HepG2 (cell line): Measurements from ENCODE around the gene TCF7L2. TPM values are rescaled to one million over a fixed set of nuclear protein-coding genes. Genes with fewer than 3 reads are reported as not detected.

ENCODE experiments used
- ARNT2 ChIP-seq: sonication (generic); formaldehyde crosslinking; IDR thresholded peaks from 2 replicates; pipeline ENCODE4 v1.8.0; 2022; ENCODE audit warnings: mild to moderate bottlenecking, low read depth, missing genetic modification reagents, moderate library complexity
- EHMT2 ChIP-seq: fragments of 200-600 bp; sonication (generic); IDR thresholded peaks from 2 replicates; pipeline ENCODE4 v1.7.0; 2017; ENCODE audit warnings: antibody characterized with exemption, low read depth, low read length, borderline replicate concordance
- FOXM1 ChIP-seq: sonication (generic); formaldehyde crosslinking; IDR thresholded peaks from 2 replicates; pipeline ENCODE4 v1.5.0; 2020; ENCODE audit warnings: missing genetic modification reagents
- KLF9 ChIP-seq: IDR thresholded peaks from 2 replicates; pipeline ENCODE4 v1.6.1; 2016; ENCODE audit warnings: low read depth
- NFYB ChIP-seq: sonication (generic); formaldehyde crosslinking; IDR thresholded peaks from 2 replicates; pipeline ENCODE4 v1.4.0; 2020; ENCODE audit warnings: missing genetic modification reagents
- PHF8 ChIP-seq: sonication (generic); formaldehyde crosslinking; IDR thresholded peaks from 2 replicates; pipeline ENCODE4 v1.5.0; 2020; ENCODE audit warnings: missing genetic modification reagents
- POGZ ChIP-seq: sonication (generic); formaldehyde crosslinking; IDR thresholded peaks from 2 replicates; pipeline ENCODE4 v1.4.0; 2020; ENCODE audit warnings: mild to moderate bottlenecking, missing genetic modification reagents
- SIN3B ChIP-seq: fragments of 150-350 bp; IDR thresholded peaks from 2 replicates; pipeline ENCODE4 v1.6.1; 2014; ENCODE audit warnings: low read length
- ZFP36L1 ChIP-seq: sonication (generic); formaldehyde crosslinking; IDR thresholded peaks from 2 replicates; pipeline ENCODE4 v1.8.0; 2022; ENCODE audit warnings: mild to moderate bottlenecking, missing genetic modification reagents, moderate library complexity
- ZKSCAN5 ChIP-seq: sonication (generic); formaldehyde crosslinking; IDR thresholded peaks from 2 replicates; pipeline ENCODE4 v1.5.1; 2020; ENCODE audit warnings: mild to moderate bottlenecking, missing genetic modification reagents
- ZNF143 ChIP-seq: sonication (generic); formaldehyde crosslinking; IDR thresholded peaks from 2 replicates; pipeline ENCODE4 v1.4.0; 2020; ENCODE audit warnings: missing genetic modification reagents
- ZNF326 ChIP-seq: sonication (generic); formaldehyde crosslinking; IDR thresholded peaks from 2 replicates; pipeline ENCODE4 v1.4.0; 2020; ENCODE audit warnings: missing genetic modification reagents, borderline replicate concordance
- ZNF33B ChIP-seq: sonication (generic); formaldehyde crosslinking; IDR thresholded peaks from 2 replicates; pipeline ENCODE4 v1.5.1; 2020; ENCODE audit warnings: mild to moderate bottlenecking, missing genetic modification reagents
- ZNF432 ChIP-seq: sonication (generic); formaldehyde crosslinking; IDR thresholded peaks from 2 replicates; pipeline ENCODE4 v1.5.0; 2020; ENCODE audit warnings: missing genetic modification reagents, mild to moderate bottlenecking, borderline replicate concordance
- ZNF550 ChIP-seq: sonication (generic); formaldehyde crosslinking; IDR thresholded peaks from 2 replicates; pipeline ENCODE4 v1.4.0; 2020; ENCODE audit warnings: mild to moderate bottlenecking, missing genetic modification reagents, borderline replicate concordance
- polyA plus RNA-seq, 8 experiments: library from polyadenylated mRNA; depleted of rRNA in 3 of 8; stranded (reverse) in 7 of 8; unstranded in 1 of 8; fragments of >200 nt; fragmentation: Illumina TruSeq in 4 of 8; extraction: Trizol in 4 of 8; gene quantifications; 2 replicates each; pipeline versions ENCODE4 v1.2.1 to v1.2.3, GENCODE V29; 2011 to 2016; ENCODE audit warnings: low read depth in 4 of 8, missing spikeins in 1 of 8, mixed read lengths in 1 of 8; ENCODE audit not compliant: insufficient read depth in 1 of 8
- total RNA-seq, 5 experiments: library from RNA; depleted of rRNA; stranded (reverse); fragments of >200 nt; fragmentation: Illumina TruSeq; extraction: Trizol; gene quantifications; 2 replicates each; pipeline ENCODE4 v1.2.3, GENCODE V29; 2016; ENCODE audit warnings: low read depth in 1 of 5
- TF ChIP-seq, protein P1 (sequence below): sonication (generic); formaldehyde crosslinking; conservative IDR thresholded peaks from 2 replicates; pipeline ENCODE4 v1.8.0; 2022; ENCODE audit warnings: missing genetic modification reagents
- TF ChIP-seq, protein P2 (sequence below): sonication (generic); formaldehyde crosslinking; IDR thresholded peaks from 2 replicates; pipeline ENCODE4 v1.4.0; 2020; ENCODE audit warnings: mild to moderate bottlenecking, missing genetic modification reagents
- TF ChIP-seq, protein P3 (sequence below): IDR thresholded peaks from 2 replicates; pipeline ENCODE4 v1.6.1; 2016; ENCODE audit warnings: missing biosample characterization, missing genetic modification reagents, low read depth
- TF ChIP-seq, protein P4 (sequence below): sonication (generic); formaldehyde crosslinking; conservative IDR thresholded peaks from 2 replicates; pipeline ENCODE4 v1.5.0; 2020; ENCODE audit warnings: missing genetic modification reagents
- TF ChIP-seq, protein P5 (sequence below): sonication (generic); formaldehyde crosslinking; IDR thresholded peaks from 2 replicates; pipeline ENCODE4 v1.4.0; 2020; ENCODE audit warnings: missing genetic modification reagents
- TF ChIP-seq, protein P6 (sequence below): sonication (generic); formaldehyde crosslinking; IDR thresholded peaks from 2 replicates; pipeline ENCODE4 v1.8.1; 2023; ENCODE audit warnings: mild to moderate bottlenecking, missing genetic modification reagents

Gene TCF7L2
- total and polyA plus RNA-seq, 2 of the 13 experiments (the other 11 are each of a cell fraction or from before 2014, with no cell fraction given), result 3.9 to 13.7 TPM

DNA sequence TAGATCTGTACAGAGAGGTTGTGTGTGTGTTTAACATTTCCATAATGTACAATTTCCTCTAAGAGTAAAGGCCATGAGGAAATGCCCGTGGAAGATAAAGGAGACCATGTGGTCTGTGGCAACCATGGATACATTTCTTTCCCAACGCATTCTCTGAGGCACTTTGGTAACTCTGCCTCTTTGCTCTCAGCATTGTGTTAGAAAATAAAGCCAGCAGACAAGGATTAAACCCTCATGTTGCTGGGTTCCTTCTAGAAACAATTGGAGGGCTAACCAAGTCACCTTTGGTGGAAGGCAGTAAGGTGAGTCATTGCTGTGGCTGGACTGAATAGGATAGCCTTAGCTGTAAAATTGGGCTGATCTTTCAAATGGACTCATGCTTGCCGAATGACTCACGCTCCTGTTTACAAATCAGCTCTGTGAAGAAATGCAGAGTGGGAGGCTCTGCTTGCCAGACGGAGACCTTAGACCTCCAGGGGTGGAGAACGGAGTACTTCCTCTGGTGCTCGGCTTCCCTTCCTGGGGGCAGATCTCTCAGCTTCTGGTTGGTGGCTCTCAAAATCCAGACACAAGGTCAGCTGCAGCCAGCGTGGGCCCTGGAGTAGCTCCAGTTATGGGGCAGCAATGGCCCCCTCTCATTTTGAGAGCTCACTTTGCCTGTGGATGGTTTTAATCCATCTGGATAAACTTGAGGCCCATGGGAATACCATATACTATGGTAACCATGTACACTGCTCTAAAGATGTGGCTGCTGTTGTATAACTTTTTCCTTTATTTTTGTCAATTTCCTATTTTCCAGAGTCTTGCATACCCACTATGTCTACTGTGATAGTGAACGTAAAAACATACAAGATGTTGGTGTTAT lies 137.3 kb downstream of the TCF7L2 start (continued):
- TF ChIP-seq, protein P1, sequence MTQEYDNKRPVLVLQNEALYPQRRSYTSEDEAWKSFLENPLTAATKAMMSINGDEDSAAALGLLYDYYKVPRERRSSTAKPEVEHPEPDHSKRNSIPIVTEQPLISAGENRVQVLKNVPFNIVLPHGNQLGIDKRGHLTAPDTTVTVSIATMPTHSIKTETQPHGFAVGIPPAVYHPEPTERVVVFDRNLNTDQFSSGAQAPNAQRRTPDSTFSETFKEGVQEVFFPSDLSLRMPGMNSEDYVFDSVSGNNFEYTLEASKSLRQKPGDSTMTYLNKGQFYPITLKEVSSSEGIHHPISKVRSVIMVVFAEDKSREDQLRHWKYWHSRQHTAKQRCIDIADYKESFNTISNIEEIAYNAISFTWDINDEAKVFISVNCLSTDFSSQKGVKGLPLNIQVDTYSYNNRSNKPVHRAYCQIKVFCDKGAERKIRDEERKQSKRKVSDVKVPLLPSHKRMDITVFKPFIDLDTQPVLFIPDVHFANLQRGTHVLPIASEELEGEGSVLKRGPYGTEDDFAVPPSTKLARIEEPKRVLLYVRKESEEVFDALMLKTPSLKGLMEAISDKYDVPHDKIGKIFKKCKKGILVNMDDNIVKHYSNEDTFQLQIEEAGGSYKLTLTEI (CRISPR knock-in tag), result no peak
- no peak; the same call in 1 of the 2 replicates for TF ChIP-seq EHMT2
- no peak for TF ChIP-seq ZNF326
- no peak for TF ChIP-seq SIN3B
- TF ChIP-seq, protein P2, sequence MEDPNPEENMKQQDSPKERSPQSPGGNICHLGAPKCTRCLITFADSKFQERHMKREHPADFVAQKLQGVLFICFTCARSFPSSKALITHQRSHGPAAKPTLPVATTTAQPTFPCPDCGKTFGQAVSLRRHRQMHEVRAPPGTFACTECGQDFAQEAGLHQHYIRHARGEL (CRISPR knock-in tag), result no peak
- TF ChIP-seq ZNF432 (CRISPR knock-in tag), result no peak
- no peak for TF ChIP-seq ZNF33B (CRISPR knock-in tag)
- TF ChIP-seq ZNF550 (CRISPR knock-in tag), result no peak
- no peak for TF ChIP-seq ZNF143 (CRISPR knock-in tag)
- no peak for TF ChIP-seq PHF8 (CRISPR knock-in tag)
- TF ChIP-seq, protein P3, sequence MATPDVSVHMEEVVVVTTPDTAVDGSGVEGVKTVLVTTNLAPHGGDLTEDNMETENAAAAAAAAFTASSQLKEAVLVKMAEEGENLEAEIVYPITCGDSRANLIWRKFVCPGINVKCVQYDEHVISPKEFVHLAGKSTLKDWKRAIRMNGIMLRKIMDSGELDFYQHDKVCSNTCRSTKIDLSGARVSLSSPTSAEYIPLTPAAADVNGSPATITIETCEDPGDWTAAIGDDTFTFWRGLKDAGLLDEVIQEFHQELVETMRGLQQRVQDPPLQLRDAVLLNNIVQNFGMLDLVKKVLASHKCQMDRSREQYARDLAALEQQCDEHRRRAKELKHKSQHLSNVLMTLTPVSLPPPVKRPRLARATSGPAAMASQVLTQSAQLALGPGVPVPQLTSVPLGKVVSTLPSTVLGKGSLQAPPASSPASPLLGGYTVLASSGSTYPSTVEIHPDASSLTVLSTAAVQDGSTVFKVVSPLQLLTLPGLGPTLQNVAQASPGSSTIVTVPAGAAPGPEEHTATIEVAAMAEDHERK (CRISPR knock-in tag), result no peak
- no peak; the same call in 1 of the 2 replicates for TF ChIP-seq ZFP36L1 (CRISPR knock-in tag)
- peak; percentile 89 for TF ChIP-seq POGZ (CRISPR knock-in tag)
- TF ChIP-seq, protein P4, sequence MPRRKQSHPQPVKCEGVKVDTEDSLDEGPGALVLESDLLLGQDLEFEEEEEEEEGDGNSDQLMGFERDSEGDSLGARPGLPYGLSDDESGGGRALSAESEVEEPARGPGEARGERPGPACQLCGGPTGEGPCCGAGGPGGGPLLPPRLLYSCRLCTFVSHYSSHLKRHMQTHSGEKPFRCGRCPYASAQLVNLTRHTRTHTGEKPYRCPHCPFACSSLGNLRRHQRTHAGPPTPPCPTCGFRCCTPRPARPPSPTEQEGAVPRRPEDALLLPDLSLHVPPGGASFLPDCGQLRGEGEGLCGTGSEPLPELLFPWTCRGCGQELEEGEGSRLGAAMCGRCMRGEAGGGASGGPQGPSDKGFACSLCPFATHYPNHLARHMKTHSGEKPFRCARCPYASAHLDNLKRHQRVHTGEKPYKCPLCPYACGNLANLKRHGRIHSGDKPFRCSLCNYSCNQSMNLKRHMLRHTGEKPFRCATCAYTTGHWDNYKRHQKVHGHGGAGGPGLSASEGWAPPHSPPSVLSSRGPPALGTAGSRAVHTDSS (CRISPR knock-in tag), result no peak
- TF ChIP-seq, protein P5, sequence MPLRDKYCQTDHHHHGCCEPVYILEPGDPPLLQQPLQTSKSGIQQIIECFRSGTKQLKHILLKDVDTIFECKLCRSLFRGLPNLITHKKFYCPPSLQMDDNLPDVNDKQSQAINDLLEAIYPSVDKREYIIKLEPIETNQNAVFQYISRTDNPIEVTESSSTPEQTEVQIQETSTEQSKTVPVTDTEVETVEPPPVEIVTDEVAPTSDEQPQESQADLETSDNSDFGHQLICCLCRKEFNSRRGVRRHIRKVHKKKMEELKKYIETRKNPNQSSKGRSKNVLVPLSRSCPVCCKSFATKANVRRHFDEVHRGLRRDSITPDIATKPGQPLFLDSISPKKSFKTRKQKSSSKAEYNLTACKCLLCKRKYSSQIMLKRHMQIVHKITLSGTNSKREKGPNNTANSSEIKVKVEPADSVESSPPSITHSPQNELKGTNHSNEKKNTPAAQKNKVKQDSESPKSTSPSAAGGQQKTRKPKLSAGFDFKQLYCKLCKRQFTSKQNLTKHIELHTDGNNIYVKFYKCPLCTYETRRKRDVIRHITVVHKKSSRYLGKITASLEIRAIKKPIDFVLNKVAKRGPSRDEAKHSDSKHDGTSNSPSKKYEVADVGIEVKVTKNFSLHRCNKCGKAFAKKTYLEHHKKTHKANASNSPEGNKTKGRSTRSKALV (CRISPR knock-in tag), result no peak
- TF ChIP-seq ARNT2, result peak; percentile 30; the same call in 1 of the 2 replicates
- no peak for TF ChIP-seq KLF9 (CRISPR knock-in tag)
- TF ChIP-seq, protein P6, sequence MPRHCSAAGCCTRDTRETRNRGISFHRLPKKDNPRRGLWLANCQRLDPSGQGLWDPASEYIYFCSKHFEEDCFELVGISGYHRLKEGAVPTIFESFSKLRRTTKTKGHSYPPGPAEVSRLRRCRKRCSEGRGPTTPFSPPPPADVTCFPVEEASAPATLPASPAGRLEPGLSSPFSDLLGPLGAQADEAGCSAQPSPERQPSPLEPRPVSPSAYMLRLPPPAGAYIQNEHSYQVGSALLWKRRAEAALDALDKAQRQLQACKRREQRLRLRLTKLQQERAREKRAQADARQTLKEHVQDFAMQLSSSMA, result peak; percentile 36; the same call in 1 of the 2 replicates
- no peak for TF ChIP-seq FOXM1 (CRISPR knock-in tag)
- TF ChIP-seq ZKSCAN5 (CRISPR knock-in tag), result no peak
- TF ChIP-seq NFYB (CRISPR knock-in tag), result peak; percentile 11; the same call in 1 of the 2 replicates
